HG03460 (cell line): ENCODE data around the gene TDRD15.
"Not testable (repeated sequence)": the region's sequence is repeated elsewhere in the genome, so short reads cannot be mapped to it uniquely, and the experiment has no call there.

ENCODE experiments used
- ATAC-seq: cut with Tn5 transposase; IDR thresholded peaks from one replicate; pipeline ENCODE4 v1.9.1; 2021; ENCODE audit not compliant: unreplicated experiment

TDRD15 gene

DNA sequence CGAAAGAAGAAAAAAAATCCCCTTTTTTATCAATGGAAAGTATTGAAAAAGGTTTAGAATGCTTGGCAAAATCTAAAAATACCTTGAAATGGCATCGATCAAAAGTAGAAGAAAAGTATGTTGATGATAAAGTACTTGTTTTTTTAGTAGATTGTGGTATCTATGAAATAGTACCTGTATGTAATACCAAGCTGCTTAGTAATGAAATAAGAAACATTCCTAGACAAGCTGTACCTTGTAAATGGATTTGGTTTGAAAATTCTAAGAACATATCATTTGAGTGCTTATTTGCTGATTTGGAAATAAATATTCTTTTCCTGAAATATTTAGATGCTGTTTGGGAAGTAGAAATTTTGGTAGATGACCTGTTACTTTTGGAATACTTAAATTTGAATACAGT is 18.4 kb downstream of the TDRD15 start:
- ATAC-seq = no peak

- ATAC-seq = no peak
Observed at GRCh38 chr2:21146638-21147037, 22.9 kb downstream of the TDRD15 start.

DNA sequence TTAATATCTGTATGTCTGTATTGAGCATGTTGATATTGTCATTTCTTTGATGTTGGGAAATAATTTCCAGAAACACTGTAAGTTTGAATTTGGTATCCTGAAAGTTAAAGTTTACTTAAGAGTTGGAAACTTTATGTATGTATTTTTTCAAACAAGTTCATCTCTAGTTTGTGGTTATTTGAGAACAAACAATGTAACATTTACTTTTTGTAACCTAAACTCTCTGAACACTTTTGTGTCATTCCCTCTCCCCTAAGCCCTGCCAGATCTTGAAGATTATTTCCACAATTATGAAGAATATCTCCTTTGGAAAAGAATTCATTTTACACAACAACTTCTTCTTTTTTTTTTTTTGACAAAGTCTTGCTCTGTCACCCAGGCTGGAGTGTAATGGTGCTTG is 24.9 kb downstream of the TDRD15 start:
- ATAC-seq = no peak

- ATAC-seq = not testable (repeated sequence)
Observed at GRCh38 chr2:21151234-21151633, 27.5 kb downstream of the TDRD15 start.

DNA sequence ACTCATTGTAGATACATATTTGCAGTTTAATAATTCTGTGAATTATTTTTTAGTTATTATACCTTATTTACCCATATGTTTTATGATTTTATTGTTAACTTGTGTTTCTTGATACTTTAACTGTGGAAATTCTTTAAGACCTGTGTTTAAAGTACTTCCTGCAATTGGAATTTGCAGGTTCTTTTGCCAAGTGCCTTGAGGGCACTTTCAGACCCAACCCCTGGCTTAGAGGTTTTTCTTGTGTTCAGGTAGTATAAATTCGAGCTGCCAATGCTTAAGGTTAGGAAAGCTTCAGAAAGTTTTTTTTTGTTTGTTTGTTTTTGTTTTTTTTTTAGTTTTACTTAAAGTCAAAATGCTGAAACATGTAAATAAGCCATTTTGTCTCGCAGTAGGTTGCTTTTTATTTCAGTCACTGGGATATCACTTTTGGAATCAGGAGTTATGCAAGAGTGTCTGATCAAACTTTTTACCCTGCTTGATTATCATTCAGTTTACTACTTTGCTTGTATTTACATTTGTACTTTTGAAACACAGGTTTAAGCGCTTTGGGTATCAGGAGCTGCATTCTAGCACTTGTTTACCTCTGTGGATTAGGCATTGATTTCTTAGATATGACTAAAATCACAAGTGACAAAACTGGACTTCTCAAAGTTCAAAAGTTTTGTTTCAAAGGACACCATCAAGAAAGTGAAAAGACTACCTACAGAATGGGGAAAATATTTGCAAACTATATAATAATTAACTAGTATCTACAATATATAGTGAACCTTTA is 31.8 kb downstream of the TDRD15 start:
- ATAC-seq = no peak

DNA sequence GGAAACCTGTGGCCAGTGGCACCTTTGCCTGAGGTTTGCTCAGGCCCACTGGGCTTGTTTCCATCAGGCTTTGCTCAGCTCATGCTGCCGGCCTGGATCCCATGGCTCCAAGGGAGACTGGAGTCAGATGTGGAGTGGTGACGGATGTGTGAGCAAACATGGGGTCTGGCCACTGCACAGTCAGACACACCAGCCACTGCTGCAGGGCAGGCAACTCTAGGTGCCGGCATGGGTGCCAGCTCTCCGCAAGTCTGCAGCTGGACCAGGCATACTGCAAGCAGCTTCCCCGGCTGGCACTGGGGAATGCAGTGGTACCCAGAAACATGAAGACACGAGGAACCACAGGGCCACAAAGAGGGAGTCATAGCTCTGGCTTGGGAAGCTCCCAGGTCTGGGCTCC is 37.4 kb downstream of the TDRD15 start:
- ATAC-seq = no peak

- ATAC-seq = no peak
Observed at GRCh38 chr2:21161832-21162614, 38.3 kb downstream of the TDRD15 start.

DNA sequence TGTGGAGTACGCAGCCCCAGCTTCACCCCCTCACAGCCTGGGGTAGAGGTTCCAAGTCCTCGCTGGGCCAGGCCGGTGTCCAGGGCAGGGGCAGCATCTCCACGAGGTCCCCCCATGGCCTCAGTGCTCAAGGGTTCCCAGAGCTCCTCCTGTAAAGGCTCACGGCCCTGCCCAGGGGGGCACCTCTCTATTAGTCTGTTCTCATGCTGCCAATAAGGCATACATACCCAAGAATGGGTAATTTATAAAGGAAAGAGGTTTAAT is 38.8 kb downstream of the TDRD15 start:
- no peak for ATAC-seq

DNA sequence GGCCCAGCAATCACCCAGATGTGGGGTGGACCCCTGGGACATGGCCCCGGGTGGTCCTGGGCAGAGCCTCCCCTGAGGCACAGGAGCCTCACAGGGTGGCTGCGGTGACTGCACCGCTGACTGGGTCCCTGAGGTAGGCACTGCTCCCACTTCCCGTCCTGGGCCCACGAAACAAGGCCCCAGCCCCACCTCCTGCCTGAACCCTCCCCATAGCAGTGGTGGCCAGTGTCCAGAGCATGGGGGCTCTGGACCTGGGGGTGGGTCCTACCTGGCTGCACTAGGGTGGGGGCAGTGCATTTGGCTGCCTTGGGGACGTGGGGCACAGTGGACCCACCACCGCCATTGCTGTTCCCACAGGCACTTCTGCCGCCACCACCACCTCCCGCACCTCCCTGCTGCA is 39.4 kb downstream of the TDRD15 start:
- no peak for ATAC-seq

DNA sequence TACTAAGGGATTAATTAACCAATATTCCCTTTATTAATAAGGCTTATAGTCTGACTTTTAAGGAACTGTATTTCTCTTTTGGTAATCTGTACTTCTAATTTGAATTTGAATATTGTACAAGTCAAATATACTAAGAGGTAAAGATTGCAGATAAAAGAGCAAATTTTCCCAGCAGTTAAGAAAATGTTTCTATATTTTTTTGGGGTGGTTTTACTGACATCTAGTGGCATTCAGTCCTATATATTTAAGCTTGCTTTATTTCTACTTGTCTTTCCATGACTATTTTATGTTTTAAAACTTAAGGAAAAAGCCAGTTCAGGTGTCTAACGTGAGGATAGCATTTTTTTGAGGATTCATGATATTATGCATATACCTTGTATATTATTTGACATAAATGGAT is 41.6 kb downstream of the TDRD15 start:
- ATAC-seq = no peak

DNA sequence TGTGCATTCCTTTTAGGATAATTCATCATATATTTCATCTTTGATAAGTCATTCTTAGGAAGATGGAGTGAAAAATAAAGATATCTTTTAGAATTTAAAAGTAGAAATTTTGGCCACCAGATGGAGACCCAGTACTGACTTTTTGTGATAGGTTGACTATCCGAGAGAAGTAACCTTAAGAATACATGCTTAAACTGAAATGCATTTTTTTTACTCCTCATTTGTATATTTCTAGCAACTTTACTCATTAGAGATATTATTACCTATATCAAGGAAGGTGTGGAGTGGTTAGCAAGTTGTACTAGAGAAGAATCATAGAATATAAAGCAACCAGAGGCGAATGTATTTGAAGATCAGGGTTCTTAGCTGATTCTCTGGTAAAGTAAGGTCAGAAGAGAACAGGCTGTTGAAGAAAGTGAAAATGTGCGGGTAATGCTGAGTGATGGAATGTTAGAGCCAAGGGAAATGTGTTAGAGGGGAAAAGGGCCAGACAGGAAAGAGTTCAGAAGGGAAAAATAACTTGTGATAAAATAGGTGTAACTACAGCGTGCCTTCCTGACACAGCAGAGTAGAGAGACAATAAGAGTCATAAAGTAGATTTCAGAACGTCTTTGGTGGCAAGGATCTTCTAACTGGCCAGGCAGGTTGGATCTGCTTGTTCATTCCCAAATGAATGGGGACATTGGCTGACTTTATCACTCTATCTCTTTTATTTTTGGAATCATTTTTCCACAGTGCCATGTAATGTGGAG is 52.3 kb downstream of the TDRD15 start:
- ATAC-seq = no peak

GRCh38 chr2:21181957-21182356 is 58.2 kb downstream of the TDRD15 start:
- ATAC-seq = no peak

DNA sequence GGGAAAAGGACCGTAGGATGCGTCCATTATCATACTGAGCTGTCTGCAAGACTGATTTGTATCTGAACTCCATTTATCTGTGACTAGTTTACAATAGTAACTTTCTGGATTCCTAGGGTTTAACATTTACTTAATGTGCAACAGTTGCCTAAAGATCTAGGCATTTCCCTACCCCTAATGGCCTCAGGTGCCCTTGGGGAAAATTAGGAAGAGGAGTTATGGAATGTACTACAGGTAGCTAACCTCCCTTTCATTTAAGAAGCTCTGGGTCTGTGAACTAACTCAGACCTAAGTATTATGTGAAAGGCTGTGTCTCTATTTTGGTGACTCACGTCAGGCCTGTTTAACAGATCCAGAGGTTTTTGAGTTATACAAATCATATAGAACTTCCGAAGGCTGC is 59.5 kb downstream of the TDRD15 start:
- no peak for ATAC-seq

GRCh38 chr2:21183726-21184125 is 60.0 kb downstream of the TDRD15 start:
- no peak for ATAC-seq

GRCh38 chr2:21191535-21191934 is 67.8 kb downstream of the TDRD15 start:
- no peak for ATAC-seq
